ENCODE measurements around the gene ALG1L2.
"Not testable (repeated sequence)": the region's sequence is repeated elsewhere in the genome, so short reads cannot be mapped to it uniquely, and the experiment has no call there.

ALG1L2 gene

GRCh38 chr3:130094491-130094941 lies 12.9 kb downstream of the ALG1L2 start:
- DNase-seq = not testable (repeated sequence)

- DNase-seq = not testable (repeated sequence)
These were observed 14.2 kb downstream of the ALG1L2 start for GRCh38 chr3:130095858-130096257.

GRCh38 chr3:130097096-130097495 lies 15.5 kb downstream of the ALG1L2 start:
- DNase-seq = not testable (repeated sequence)

- not testable (repeated sequence) for DNase-seq
These were observed 16.3 kb downstream of the ALG1L2 start for GRCh38 chr3:130097690-130098638.

GRCh38 chr3:130098639-130099385 lies 17.2 kb downstream of the ALG1L2 start:
- DNase-seq = not testable (repeated sequence)

GRCh38 chr3:130102545-130102944 lies 20.9 kb downstream of the ALG1L2 start:
- not testable (repeated sequence) for DNase-seq

GRCh38 chr3:130104191-130104590 lies 22.6 kb downstream of the ALG1L2 start:
- not testable (repeated sequence) for DNase-seq

- DNase-seq = not testable (repeated sequence)
These were observed 25.8 kb downstream of the ALG1L2 start for GRCh38 chr3:130107333-130107995.

- not testable (repeated sequence) for DNase-seq
These were observed 27.4 kb downstream of the ALG1L2 start for GRCh38 chr3:130108836-130109585.

GRCh38 chr3:130110386-130111169 lies 28.9 kb downstream of the ALG1L2 start:
- DNase-seq = peak; percentile 17

- peak; percentile 100 for DNase-seq
These were observed 29.7 kb downstream of the ALG1L2 start for GRCh38 chr3:130111185-130111864.

- DNase-seq = peak; percentile 100
These were observed 30.5 kb downstream of the ALG1L2 start for GRCh38 chr3:130111865-130112747.

GRCh38 chr3:130112748-130113073 lies 31.1 kb downstream of the ALG1L2 start:
- DNase-seq = not testable (repeated sequence)

- not testable (repeated sequence) for DNase-seq
These were observed 33.8 kb downstream of the ALG1L2 start for GRCh38 chr3:130115400-130115799.

- no peak for DNase-seq
These were observed 36.3 kb downstream of the ALG1L2 start for GRCh38 chr3:130117933-130118332.

- not testable (repeated sequence) for DNase-seq
These were observed 38.2 kb downstream of the ALG1L2 start for GRCh38 chr3:130119824-130120223.

GRCh38 chr3:130120291-130120690 lies 38.7 kb downstream of the ALG1L2 start:
- not testable (repeated sequence) for DNase-seq

- DNase-seq = not testable (repeated sequence)
These were observed 41.5 kb downstream of the ALG1L2 start for GRCh38 chr3:130122891-130123775.

GRCh38 chr3:130125406-130125805 lies 43.8 kb downstream of the ALG1L2 start:
- DNase-seq = not testable (repeated sequence)
